ENCODE data around the gene SPHK1. TPM values are rescaled to one million over a fixed set of nuclear protein-coding genes. Genes with fewer than 3 reads are reported as not detected.

SPHK1 gene
- total RNA-seq, 2 experiments from 2014 or later, result 0.28 to 0.78 TPM

DNA sequence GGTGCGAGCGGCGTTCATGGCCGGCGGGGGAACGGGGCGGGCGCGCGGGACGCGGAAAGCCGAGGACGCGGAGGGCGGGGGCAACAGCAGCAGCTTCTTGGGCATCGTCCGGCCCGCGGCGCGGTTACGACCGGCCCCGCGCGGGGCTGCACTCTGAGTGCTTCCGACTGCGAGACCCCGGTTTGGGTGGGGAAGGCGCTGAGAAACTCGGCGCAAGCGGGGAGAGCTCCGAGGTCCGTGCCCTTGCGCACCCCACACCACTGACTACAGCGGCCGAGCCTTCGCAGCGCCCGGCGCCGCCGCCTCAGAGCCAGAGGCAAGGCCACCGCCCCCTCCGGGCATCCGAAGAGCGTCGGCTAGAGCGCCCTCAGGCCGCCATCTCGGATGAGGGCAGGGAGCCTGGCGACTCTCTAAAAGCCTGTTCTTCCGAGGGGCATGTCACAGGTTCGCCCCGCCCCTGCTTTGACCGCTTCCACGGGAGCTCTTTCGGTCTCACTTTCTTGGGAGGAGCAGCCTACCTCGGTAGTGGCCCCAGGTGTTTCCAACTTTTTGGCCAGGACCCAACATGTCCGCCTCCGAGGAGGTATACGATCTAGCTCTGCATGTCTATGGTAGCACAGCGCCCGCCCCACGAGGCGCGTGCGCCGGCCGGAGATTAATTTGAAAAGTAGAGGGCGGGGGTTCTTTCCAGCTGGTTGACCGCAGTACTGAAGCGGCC, 30.7 kb upstream of the SPHK1 start, which contains the start of gene PRPSAP1:
Gene PRPSAP1, minus strand, starts transcription at position 318 of the 718 bp plus-strand sequence. Its CDS starts 213 bp downstream, at position 105.
- peaks cover 10% of the 10 kb centered on the region; the same call in 1 of the 2 replicates for H3K36me3 ChIP-seq (ENCODE audit: insufficient read depth, low read length)
- H3K9me3 ChIP-seq (ENCODE audit: low read length), result no peaks in the 10 kb centered on the region
- POLR2A ChIA-PET, result interaction anchor here (0.6 to 2.7 kb wide), 15 partner anchors 9 to 249 kb away, joined by 3 to 9 read pairs (median 3); no protein-coding TSS in a partner anchor
- DNase-seq (ENCODE audit: low spot score), result peak; percentile 97
- peaks cover 27% of the 10 kb centered on the region for H3K79me2 ChIP-seq (ENCODE audit: insufficient read depth, low read depth, low read length)
- CTCF ChIA-PET (ENCODE audit: unreplicated experiment), result interaction anchor here (0.6 to 1.5 kb wide), 5 partner anchors 13 to 307 kb away, joined by 3 to 5 read pairs (median 3); no protein-coding TSS in a partner anchor
- H2AFZ ChIP-seq (ENCODE audit: low read length), result peak within 1 kb of the TSS; percentile 96
- no TSS peak for BruUV-seq (replicated peaks)
- peak within 1 kb of the TSS; percentile 91 for H3K4me3 ChIP-seq (ENCODE audit: low read depth, low read length, poor library complexity, severe bottlenecking)
- peak within 1 kb of the TSS; percentile 78 for H3K27ac ChIP-seq (ENCODE audit: low read depth, low read length, poor library complexity, severe bottlenecking)
- no peaks in the 10 kb centered on the region for H4K20me1 ChIP-seq (ENCODE audit: insufficient read depth, low read length)
- intact Hi-C loops (cut with micrococcal nuclease; ENCODE audit: unreplicated experiment), result loop anchor here (1.0 kb wide), 1 partner anchor 281 kb away; the partner anchor contains the start of gene SRP68
- H3K4me1 ChIP-seq (ENCODE audit: insufficient read depth, low read length, poor library complexity, severe bottlenecking), result peaks cover 43% of the 10 kb centered on the region
- TF ChIP-seq EZH2phosphoT487 (IDR thresholded peaks at IDR 0.05; ENCODE audit: borderline replicate concordance, low read depth, low read length), result no peak
- TF ChIP-seq, protein P1, sequence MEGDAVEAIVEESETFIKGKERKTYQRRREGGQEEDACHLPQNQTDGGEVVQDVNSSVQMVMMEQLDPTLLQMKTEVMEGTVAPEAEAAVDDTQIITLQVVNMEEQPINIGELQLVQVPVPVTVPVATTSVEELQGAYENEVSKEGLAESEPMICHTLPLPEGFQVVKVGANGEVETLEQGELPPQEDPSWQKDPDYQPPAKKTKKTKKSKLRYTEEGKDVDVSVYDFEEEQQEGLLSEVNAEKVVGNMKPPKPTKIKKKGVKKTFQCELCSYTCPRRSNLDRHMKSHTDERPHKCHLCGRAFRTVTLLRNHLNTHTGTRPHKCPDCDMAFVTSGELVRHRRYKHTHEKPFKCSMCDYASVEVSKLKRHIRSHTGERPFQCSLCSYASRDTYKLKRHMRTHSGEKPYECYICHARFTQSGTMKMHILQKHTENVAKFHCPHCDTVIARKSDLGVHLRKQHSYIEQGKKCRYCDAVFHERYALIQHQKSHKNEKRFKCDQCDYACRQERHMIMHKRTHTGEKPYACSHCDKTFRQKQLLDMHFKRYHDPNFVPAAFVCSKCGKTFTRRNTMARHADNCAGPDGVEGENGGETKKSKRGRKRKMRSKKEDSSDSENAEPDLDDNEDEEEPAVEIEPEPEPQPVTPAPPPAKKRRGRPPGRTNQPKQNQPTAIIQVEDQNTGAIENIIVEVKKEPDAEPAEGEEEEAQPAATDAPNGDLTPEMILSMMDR (conservative IDR thresholded peaks at IDR 0.05; ENCODE audit: low read length), result no peak
- H3K9me2 ChIP-seq (ENCODE audit: insufficient read depth, low read length), result no peaks in the 10 kb centered on the region
- peak within 1 kb of the TSS; percentile 99 for H3K4me2 ChIP-seq (ENCODE audit: low read length)

DNA sequence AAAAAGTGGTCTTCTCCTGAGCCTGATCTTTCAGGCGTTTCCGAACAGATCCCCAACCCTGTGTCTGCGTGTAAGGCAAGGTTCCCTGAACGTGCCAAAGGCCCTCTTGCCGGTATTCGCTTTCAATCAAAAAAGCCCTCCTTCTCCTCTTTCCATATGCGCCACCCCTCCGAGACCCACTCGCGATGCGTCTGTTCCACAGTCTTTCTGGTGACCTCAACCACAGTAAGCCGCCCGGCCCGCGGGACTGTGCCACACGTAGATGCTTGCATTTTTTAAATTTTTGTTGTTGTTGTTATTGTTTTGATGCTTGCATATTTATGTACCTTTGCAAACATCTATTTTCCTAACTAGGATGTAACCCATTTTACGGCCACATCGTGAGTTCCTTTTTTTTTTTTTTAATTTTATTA, 30.1 kb upstream of the SPHK1 start:
- peak overlapping the region; percentile 78 for H3K27ac ChIP-seq (ENCODE audit: low read depth, low read length, poor library complexity, severe bottlenecking)
- H2AFZ ChIP-seq (ENCODE audit: low read length), result peak overlapping the region; percentile 96
- intact Hi-C loops (cut with micrococcal nuclease; ENCODE audit: unreplicated experiment), result loop anchor here (1.0 kb wide), 1 partner anchor 282 kb away; the partner anchor contains the start of gene SRP68
- no peak for DNase-seq (ENCODE audit: low spot score)
- H3K4me1 ChIP-seq (ENCODE audit: insufficient read depth, low read length, poor library complexity, severe bottlenecking), result peaks cover 43% of the 10 kb centered on the region
- BruUV-seq (replicated peaks), result TSS peak; percentile 99
- no peak for TF ChIP-seq EZH2phosphoT487 (IDR thresholded peaks at IDR 0.05; ENCODE audit: borderline replicate concordance, low read depth, low read length)
- TF ChIP-seq, protein P1 (conservative IDR thresholded peaks at IDR 0.05; ENCODE audit: low read length), result peak; percentile 31; the same call in 1 of the 2 replicates
- H3K4me2 ChIP-seq (ENCODE audit: low read length), result peak overlapping the region; percentile 99
- peaks cover 8% of the 10 kb centered on the region; the same call in 1 of the 2 replicates for H3K36me3 ChIP-seq (ENCODE audit: insufficient read depth, low read length)
- ChIA-PET POLR2A (interaction anchor here (0.6 to 2.7 kb wide), 17 partner anchors 8 to 309 kb away, joined by 3 to 9 read pairs (median 4); no protein-coding TSS in a partner anchor), CTCF (ENCODE audit: unreplicated experiment) (interaction anchor here (0.6 to 1.5 kb wide), 4 partner anchors 13 to 307 kb away, joined by 3 to 5 read pairs (median 3); no protein-coding TSS in a partner anchor)
- H3K79me2 ChIP-seq (ENCODE audit: insufficient read depth, low read depth, low read length), result peaks cover 27% of the 10 kb centered on the region
- H3K4me3 ChIP-seq (ENCODE audit: low read depth, low read length, poor library complexity, severe bottlenecking), result peak overlapping the region; percentile 91
- H4K20me1 ChIP-seq (ENCODE audit: insufficient read depth, low read length), result no peaks in the 10 kb centered on the region
- H3K9me2 ChIP-seq (ENCODE audit: insufficient read depth, low read length), result no peaks in the 10 kb centered on the region
- H3K9me3 ChIP-seq (ENCODE audit: low read length), result no peaks in the 10 kb centered on the region
